Mononuclear cell (primary cell): ENCODE data around the gene ACVR1. TPM values are rescaled to one million over a fixed set of nuclear protein-coding genes. Genes with fewer than 3 reads are reported as not detected.

Source experiments
- H3K27me3 ChIP-seq: 2 replicates; pipeline ENCODE4 v1.6.0; 2011; ENCODE audit warnings: low read length, control low read depth; ENCODE audit not compliant: insufficient read depth
- H3K4me1 ChIP-seq: 2 replicates; pipeline ENCODE4 v1.5.1; 2011; ENCODE audit warnings: mild to moderate bottlenecking, low read length, control low read depth; ENCODE audit not compliant: insufficient read depth
- H3K4me3 ChIP-seq: 2 replicates; pipeline ENCODE4 v1.5.1; 2011; ENCODE audit warnings: mild to moderate bottlenecking, low read length, moderate library complexity
- H3K9me3 ChIP-seq: 2 replicates; pipeline ENCODE4 v1.5.1; 2011; ENCODE audit warnings: low read depth, mild to moderate bottlenecking, control low read depth, low read length
- total RNA-seq: library from RNA; depleted of rRNA; stranded (reverse); fragments of >200 nt; gene quantifications from one replicate; pipeline ENCODE4 v1.2.3, GENCODE V29; 2012

ACVR1 gene
- total RNA-seq, 1 donor: 8.1 TPM

- Histone ChIP-seq H3K4me3 (no peak overlapping the region), H3K4me1 (no peaks in the 10 kb centered on the region), H3K9me3 (no peaks in the 10 kb centered on the region), H3K27me3 (no peaks in the 10 kb centered on the region)
Observed at GRCh38 chr2:157849591-157849990, 26.5 kb downstream of the ACVR1 start.

GRCh38 chr2:157848213-157848612, 27.9 kb downstream of the ACVR1 start:
- Histone ChIP-seq H3K4me3 (no peak overlapping the region), H3K27me3 (no peaks in the 10 kb centered on the region), H3K4me1 (no peaks in the 10 kb centered on the region), H3K9me3 (no peaks in the 10 kb centered on the region)

- Histone ChIP-seq H3K4me3 (no peak overlapping the region), H3K9me3 (no peaks in the 10 kb centered on the region), H3K27me3 (no peaks in the 10 kb centered on the region), H3K4me1 (no peaks in the 10 kb centered on the region)
Observed at GRCh38 chr2:157845081-157845480, 31.0 kb downstream of the ACVR1 start.

GRCh38 chr2:157843935-157844334, 32.2 kb downstream of the ACVR1 start:
- no peaks in the 10 kb centered on the region for H3K27me3 ChIP-seq
- H3K4me1 ChIP-seq: peaks cover 4% of the 10 kb centered on the region
- H3K4me3 ChIP-seq: no peak overlapping the region
- H3K9me3 ChIP-seq: no peaks in the 10 kb centered on the region

- Histone ChIP-seq H3K9me3 (no peaks in the 10 kb centered on the region), H3K4me1 (peaks cover 10% of the 10 kb centered on the region), H3K4me3 (no peak overlapping the region), H3K27me3 (no peaks in the 10 kb centered on the region)
Observed at GRCh38 chr2:157843081-157843480, 33.0 kb downstream of the ACVR1 start.

GRCh38 chr2:157842106-157842879, 33.8 kb downstream of the ACVR1 start:
- no peak overlapping the region for H3K4me3 ChIP-seq
- peaks cover 18% of the 10 kb centered on the region for H3K4me1 ChIP-seq
- H3K9me3 ChIP-seq: no peaks in the 10 kb centered on the region
- H3K27me3 ChIP-seq: no peaks in the 10 kb centered on the region

- no peaks in the 10 kb centered on the region for H3K27me3 ChIP-seq
- H3K4me3 ChIP-seq: no peak overlapping the region
- no peaks in the 10 kb centered on the region for H3K9me3 ChIP-seq
- H3K4me1 ChIP-seq: peaks cover 20% of the 10 kb centered on the region
Observed at GRCh38 chr2:157841485-157841884, 34.6 kb downstream of the ACVR1 start.

GRCh38 chr2:157840568-157841156, 35.5 kb downstream of the ACVR1 start:
- H3K4me3 ChIP-seq: no peak overlapping the region
- H3K4me1 ChIP-seq: peaks cover 20% of the 10 kb centered on the region
- H3K9me3 ChIP-seq: no peaks in the 10 kb centered on the region
- no peaks in the 10 kb centered on the region for H3K27me3 ChIP-seq

- Histone ChIP-seq H3K4me1 (peaks cover 20% of the 10 kb centered on the region), H3K9me3 (no peaks in the 10 kb centered on the region), H3K4me3 (no peak overlapping the region), H3K27me3 (no peaks in the 10 kb centered on the region)
Observed at GRCh38 chr2:157839822-157840221, 36.3 kb downstream of the ACVR1 start.

- H3K4me1 ChIP-seq: peaks cover 20% of the 10 kb centered on the region
- H3K9me3 ChIP-seq: no peaks in the 10 kb centered on the region
- H3K27me3 ChIP-seq: no peaks in the 10 kb centered on the region
- H3K4me3 ChIP-seq: no peak overlapping the region
Observed at GRCh38 chr2:157839162-157839801, 36.8 kb downstream of the ACVR1 start.

GRCh38 chr2:157838442-157839161, 37.5 kb downstream of the ACVR1 start:
- Histone ChIP-seq H3K27me3 (no peaks in the 10 kb centered on the region), H3K4me3 (peak overlapping the region; percentile 11), H3K9me3 (no peaks in the 10 kb centered on the region), H3K4me1 (peaks cover 20% of the 10 kb centered on the region)

- Histone ChIP-seq H3K4me3 (peak overlapping the region; percentile 11), H3K27me3 (no peaks in the 10 kb centered on the region), H3K9me3 (no peaks in the 10 kb centered on the region), H3K4me1 (peaks cover 20% of the 10 kb centered on the region)
Observed at GRCh38 chr2:157837851-157838441, 38.2 kb downstream of the ACVR1 start.

- Histone ChIP-seq H3K4me1 (peaks cover 20% of the 10 kb centered on the region), H3K9me3 (no peaks in the 10 kb centered on the region), H3K4me3 (no peak overlapping the region), H3K27me3 (no peaks in the 10 kb centered on the region)
Observed at GRCh38 chr2:157836531-157836930, 39.6 kb downstream of the ACVR1 start.

- Histone ChIP-seq H3K4me3 (no peak overlapping the region), H3K4me1 (peaks cover 28% of the 10 kb centered on the region), H3K9me3 (no peaks in the 10 kb centered on the region), H3K27me3 (no peaks in the 10 kb centered on the region)
Observed at GRCh38 chr2:157835425-157835824, 40.7 kb downstream of the ACVR1 start.

GRCh38 chr2:157835006-157835405, 41.1 kb downstream of the ACVR1 start:
- no peaks in the 10 kb centered on the region for H3K27me3 ChIP-seq
- no peak overlapping the region for H3K4me3 ChIP-seq
- H3K4me1 ChIP-seq: peaks cover 28% of the 10 kb centered on the region

More at GRCh38 chr2:157835006-157835405, 41.1 kb downstream of the ACVR1 start:
- H3K9me3 ChIP-seq: no peaks in the 10 kb centered on the region
